IMR-90 (cell line): ENCODE data around the gene EPHA10. TPM values are rescaled to one million over a fixed set of nuclear protein-coding genes. Genes with fewer than 3 reads are reported as not detected.

ENCODE experiments used
- ATAC-seq: fragments of 200-7000 bp; cut with Tn5 transposase; 2 replicates; pipeline ENCODE4 v1.9.1; 2020; ENCODE audit warnings: low read depth, mild to moderate bottlenecking, moderate library complexity
- BruUV-seq: library from RNA; stranded (reverse); fragments of 400-500 nt; replicated peaks from 2 replicates; lab custom pipeline; 2021; lab: Mats Ljungman, UMichigan
- CTCF ChIA-PET: fragments of 300-600 bp; formaldehyde crosslinking; extraction: SDS; loops from one replicate; lab custom pipeline; 2021; ENCODE audit warnings: antibody characterized with exemption; lab: Yijun Ruan, JAX
- POLR2A ChIA-PET: fragments of 300-600 bp; sonication (Branson Sonifier 250); formaldehyde crosslinking; loops from one replicate; lab custom pipeline; 2022; ENCODE audit warnings: antibody characterized with exemption; ENCODE audit not compliant: unreplicated experiment; lab: Charles Lee
- DNase-seq: peaks from one replicate; pipeline ENCODE4 v3.0.0; 2013
- H2AFZ ChIP-seq: replicated peaks from 2 replicates; pipeline ENCODE3; 2013; ENCODE audit warnings: low read length, mild to moderate bottlenecking; ENCODE audit not compliant: poor library complexity
- H2AK5ac ChIP-seq: 2 replicates; pipeline ENCODE4 v1.6.1; 2013; ENCODE audit warnings: low read depth, low read length, inconsistent platforms
- H2AK9ac ChIP-seq: replicated peaks from 2 replicates; pipeline ENCODE3; 2013; ENCODE audit warnings: mild to moderate bottlenecking, low read depth, low read length, moderate library complexity; ENCODE audit not compliant: poor library complexity
- H2BK120ac ChIP-seq: 2 replicates; pipeline ENCODE4 v1.6.1; 2013; ENCODE audit warnings: low read depth, low read length, inconsistent platforms
- H2BK15ac ChIP-seq: 3 replicates; pipeline ENCODE4 v1.6.1; 2013; ENCODE audit warnings: low read depth, low read length, inconsistent platforms
- H2BK20ac ChIP-seq: 2 replicates; pipeline ENCODE4 v1.6.1; 2013; ENCODE audit warnings: low read depth, mild to moderate bottlenecking, inconsistent platforms, low read length, moderate library complexity
- H2BK5ac ChIP-seq: 2 replicates; pipeline ENCODE4 v1.6.1; 2013; ENCODE audit warnings: mild to moderate bottlenecking, low read depth, low read length, inconsistent platforms; ENCODE audit not compliant: poor library complexity, severe bottlenecking
- H3K14ac ChIP-seq: replicated peaks from 2 replicates; pipeline ENCODE4 v1.6.1; 2013; ENCODE audit warnings: low read depth, low read length, inconsistent platforms
- H3K18ac ChIP-seq: 2 replicates; pipeline ENCODE4 v1.6.1; 2013; ENCODE audit warnings: low read depth, low read length, control low read depth
- H3K23ac ChIP-seq: 2 replicates; pipeline ENCODE4 v1.6.1; 2013; ENCODE audit warnings: low read depth, low read length, inconsistent platforms
- H3K27ac ChIP-seq: 2 replicates; pipeline ENCODE4 v1.5.1; 2013; ENCODE audit warnings: mild to moderate bottlenecking, control low read depth, low read length; ENCODE audit not compliant: insufficient read depth
- H3K27me3 ChIP-seq: 2 replicates; pipeline ENCODE4 v1.6.1; 2013; ENCODE audit warnings: low read length; ENCODE audit not compliant: control insufficient read depth, insufficient read depth
- H3K36me3 ChIP-seq: 2 replicates; pipeline ENCODE4 v1.6.1; 2013; ENCODE audit warnings: low read length, mixed read lengths; ENCODE audit not compliant: control insufficient read depth, insufficient read depth
- H3K4ac ChIP-seq: 2 replicates; pipeline ENCODE4 v1.6.1; 2013; ENCODE audit warnings: low read depth, low read length, inconsistent platforms
- H3K4me1 ChIP-seq: 2 replicates; pipeline ENCODE4 v1.6.1; 2013; ENCODE audit warnings: low read length, mixed read lengths; ENCODE audit not compliant: control insufficient read depth, insufficient read depth
- H3K4me2 ChIP-seq: 2 replicates; pipeline ENCODE4 v1.6.1; 2013; ENCODE audit warnings: low read depth, mild to moderate bottlenecking, control low read depth, low read length, moderate library complexity
- H3K4me3 ChIP-seq: 2 replicates; pipeline ENCODE4 v1.5.1; 2013; ENCODE audit warnings: low read depth, mild to moderate bottlenecking, control low read depth, low read length, moderate library complexity; ENCODE audit not compliant: insufficient read depth
- H3K56ac ChIP-seq: 2 replicates; pipeline ENCODE4 v1.6.1; 2013; ENCODE audit warnings: low read length, inconsistent platforms; ENCODE audit not compliant: insufficient read depth; ENCODE audit errors: extremely low read depth
- H3K79me1 ChIP-seq, 2 experiments: 2 replicates each; pipeline ENCODE4 v1.6.1; 2013; ENCODE audit warnings: low read length in 2 of 2, inconsistent platforms in 1 of 2, low read depth in 1 of 2
- H3K9ac ChIP-seq: 2 replicates; pipeline ENCODE4 v1.6.1; 2013; ENCODE audit warnings: low read depth, low read length, control low read depth
- H3K9me1 ChIP-seq: 2 replicates; pipeline ENCODE4 v1.6.1; 2013; ENCODE audit warnings: low read length, inconsistent platforms; ENCODE audit not compliant: insufficient read depth
- H3K9me3 ChIP-seq: 2 replicates; pipeline ENCODE4 v1.6.1; 2013; ENCODE audit warnings: low read length; ENCODE audit not compliant: control insufficient read depth, insufficient read depth
- H4K20me1 ChIP-seq: 2 replicates; pipeline ENCODE4 v1.6.1; 2013; ENCODE audit warnings: low read length, inconsistent platforms; ENCODE audit not compliant: insufficient read depth
- H4K5ac ChIP-seq: 2 replicates; pipeline ENCODE4 v1.6.1; 2013; ENCODE audit warnings: mild to moderate bottlenecking, low read depth, low read length, control low read depth
- H4K8ac ChIP-seq, 2 experiments: 2 replicates each; pipeline ENCODE4 v1.6.1; 2013; ENCODE audit warnings: low read depth in 2 of 2, low read length in 2 of 2, control low read depth in 1 of 2, inconsistent platforms in 1 of 2
- H4K91ac ChIP-seq: 2 replicates; pipeline ENCODE4 v1.6.1; 2013; ENCODE audit warnings: low read depth, low read length, inconsistent platforms; ENCODE audit not compliant: insufficient read depth
- BHLHE40 ChIP-seq: fragments of 150-350 bp; IDR thresholded peaks from 2 replicates; pipeline ENCODE4 v1.6.1; 2016; ENCODE audit warnings: mild to moderate bottlenecking, low read depth, low read length
- CTCF ChIP-seq: conservative IDR thresholded peaks from 2 replicates; pipeline ENCODE4 v1.5.1; 2012; ENCODE audit warnings: mild to moderate bottlenecking, low read depth, low read length, improper control_type of control experiment
- MAFK ChIP-seq: IDR thresholded peaks from 2 replicates; pipeline ENCODE4 v1.6.1; 2012; ENCODE audit warnings: low read depth, low read length, improper control_type of control experiment
- RAD21 ChIP-seq: IDR thresholded peaks from 2 replicates; pipeline ENCODE4 v1.6.1; 2012; ENCODE audit warnings: low read length, improper control_type of control experiment
- RCOR1 ChIP-seq: IDR thresholded peaks from 2 replicates; pipeline ENCODE4 v1.6.1; 2012; ENCODE audit warnings: mild to moderate bottlenecking, low read length, improper control_type of control experiment; ENCODE audit not compliant: insufficient replicate concordance
- SMC3 ChIP-seq: fragments of 150-350 bp; IDR thresholded peaks from 2 replicates; pipeline ENCODE4 v1.6.1; 2016; ENCODE audit warnings: low read depth, mild to moderate bottlenecking, antibody characterized with exemption, low read length, moderate library complexity
- WGBS, 2 experiments: methylation state at CpG; one replicate each; pipeline versions ENCODE4 v1.1.5 to v1.1.7; 2013; ENCODE audit warnings: missing lambda C conversion rate in 2 of 2; ENCODE audit not compliant: insufficient read length in 1 of 2; ENCODE audit errors: extremely low coverage in 2 of 2; 5-methylcytosine and 5-hydroxymethylcytosine counted together
- dilution Hi-C: fragments of 300-500 bp; cut with HindIII; formaldehyde crosslinking; loops from one replicate; pipeline ENCODE4 v1.14.3; 2018; ENCODE audit warnings: low sequenced_read_pairs; ENCODE audit not compliant: unreplicated experiment
- in situ Hi-C: fragments of 300-500 bp; cut with MboI; formaldehyde crosslinking; loops from 3 replicates; pipeline ENCODE4 v1.14.3; 2019; ENCODE audit warnings: low sequenced_read_pairs, inconsistent platforms, mixed read lengths
- intact Hi-C: fragments of 100-400 bp; cut with micrococcal nuclease; formaldehyde crosslinking; loops from 2 replicates; pipeline ENCODE4 v1.10.0; 2022
- polyA plus RNA-seq, 3 experiments: library from polyadenylated mRNA; depleted of rRNA; stranded (reverse); fragments of >200 nt; gene quantifications; 2 replicates each; pipeline ENCODE4 v1.2.3, GENCODE V29; 2012; ENCODE audit warnings: low replicate concordance in 1 of 3
- total RNA-seq: library from RNA; depleted of rRNA; stranded (reverse); fragments of >200 nt; gene quantifications from 2 replicates; pipeline ENCODE4 v1.2.3, GENCODE V29; 2012
- TF ChIP-seq, protein P1 (sequence below): fragments of 150-350 bp; IDR thresholded peaks from 2 replicates; pipeline ENCODE4 v1.6.1; 2016; ENCODE audit warnings: low read depth, mild to moderate bottlenecking, low read length, moderate library complexity, borderline replicate concordance

Gene EPHA10
- total and polyA plus RNA-seq, 2 of the 4 experiments (the other 2 are of a cell fraction): not detected

DNA sequence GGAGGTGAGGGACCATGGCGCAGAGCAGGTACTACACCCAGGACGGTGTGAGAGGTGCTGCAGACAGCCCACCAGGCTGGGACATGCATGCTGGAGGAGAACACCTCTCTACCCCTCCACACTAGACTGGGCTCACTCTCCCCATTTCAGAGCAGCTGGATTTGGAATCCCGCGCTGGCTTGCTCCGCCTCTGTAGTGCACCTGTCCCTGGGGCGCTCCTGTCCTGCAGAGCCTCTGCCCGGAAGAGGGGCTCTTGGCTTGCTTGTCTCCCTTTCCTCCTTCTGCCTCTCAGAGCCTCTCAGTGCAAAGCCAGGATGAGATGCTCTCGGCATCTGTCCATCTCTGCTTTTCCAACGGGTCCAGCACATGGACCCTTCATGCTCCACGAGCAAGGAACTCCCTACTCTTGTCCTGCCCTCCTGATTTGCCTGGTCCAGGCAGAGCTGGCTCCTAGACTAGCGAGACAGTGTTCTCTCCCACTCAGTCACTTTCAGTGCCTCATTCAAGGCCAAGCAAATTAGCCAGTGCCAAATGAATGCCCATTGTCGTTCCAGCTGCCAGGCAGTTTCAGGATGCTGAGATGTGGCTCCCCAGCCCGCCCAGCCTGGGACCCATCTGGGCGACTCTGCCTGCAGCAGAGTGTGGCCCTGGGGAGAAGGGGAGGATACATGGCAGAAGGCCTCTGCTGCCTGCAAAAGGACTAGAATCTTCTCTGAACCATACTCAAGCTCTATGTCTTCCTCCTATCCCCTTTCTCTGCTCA is 38.9 kb downstream of the EPHA10 start:
- ATAC-seq (no peak), DNase-seq (no peak)
- Histone ChIP-seq H4K91ac (no peak overlapping the region), H3K9me1 (no peaks in the 10 kb centered on the region), H3K18ac (no peak overlapping the region), H2AK9ac (no peak overlapping the region), H3K14ac (no peak overlapping the region), H3K4me1 (no peaks in the 10 kb centered on the region), H3K4me3 (no peak overlapping the region), H3K56ac (no peak overlapping the region), H2BK5ac (no peak overlapping the region), H2BK20ac (no peak overlapping the region), H4K20me1 (no peaks in the 10 kb centered on the region), H3K4ac (no peak overlapping the region), H3K79me1 (no peaks in the 10 kb centered on the region), H3K27me3 (peaks cover 49% of the 10 kb centered on the region), H2AK5ac (no peak overlapping the region), H4K8ac (no peak overlapping the region), H3K23ac (no peak overlapping the region), H3K9ac (no peak overlapping the region), H3K9me3 (no peaks in the 10 kb centered on the region), H3K27ac (no peak overlapping the region), H2BK120ac (no peak overlapping the region), H2AFZ (no peak overlapping the region), H3K36me3 (no peaks in the 10 kb centered on the region), H3K4me2 (no peak overlapping the region), H4K5ac (no peak overlapping the region), H2BK15ac (no peak overlapping the region)
- WGBS, 2 experiments: 93% methylated on average over 3 of the region's 14 CpGs; no CpG with 5 or more reads in 1 of the 2 experiments
- ChIA-PET CTCF (no interaction called here), POLR2A (no interaction called here)
- in situ Hi-C loops: no loop called here
- intact Hi-C loops: no loop called here
- BruUV-seq: no TSS peak
- dilution Hi-C loops: no loop called here
- TF ChIP-seq SMC3 (no peak), BHLHE40 (no peak), MAFK (no peak), CTCF (no peak), RAD21 (no peak), RCOR1 (no peak)
- TF ChIP-seq, protein P1, sequence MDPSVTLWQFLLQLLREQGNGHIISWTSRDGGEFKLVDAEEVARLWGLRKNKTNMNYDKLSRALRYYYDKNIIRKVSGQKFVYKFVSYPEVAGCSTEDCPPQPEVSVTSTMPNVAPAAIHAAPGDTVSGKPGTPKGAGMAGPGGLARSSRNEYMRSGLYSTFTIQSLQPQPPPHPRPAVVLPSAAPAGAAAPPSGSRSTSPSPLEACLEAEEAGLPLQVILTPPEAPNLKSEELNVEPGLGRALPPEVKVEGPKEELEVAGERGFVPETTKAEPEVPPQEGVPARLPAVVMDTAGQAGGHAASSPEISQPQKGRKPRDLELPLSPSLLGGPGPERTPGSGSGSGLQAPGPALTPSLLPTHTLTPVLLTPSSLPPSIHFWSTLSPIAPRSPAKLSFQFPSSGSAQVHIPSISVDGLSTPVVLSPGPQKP: no peak
